Stimulated activated CD8-positive, alpha-beta memory T cell treated with anti-CD3 and anti-CD28 coated beads, Interleukin-12 subunit alpha, Interleukin-12 subunit beta, amount 100 ng/mL, for 4 hours (primary cell): ENCODE data around the gene TBX2.
"Not testable (repeated sequence)": the region's sequence is repeated elsewhere in the genome, so short reads cannot be mapped to it uniquely, and the experiment has no call there.

Experiments
- DNase-seq: peaks from one replicate; pipeline ENCODE4 v3.0.0-alpha.2; 2020; ENCODE audit warnings: low read depth

TBX2 gene

GRCh38 chr17:61431594-61432311 lies 32.1 kb downstream of the TBX2 start:
- no peak for DNase-seq

GRCh38 chr17:61436273-61436672 lies 36.6 kb downstream of the TBX2 start:
- DNase-seq, result no peak

- DNase-seq, result no peak
Observed at GRCh38 chr17:61436995-61437704, 37.5 kb downstream of the TBX2 start.

DNA sequence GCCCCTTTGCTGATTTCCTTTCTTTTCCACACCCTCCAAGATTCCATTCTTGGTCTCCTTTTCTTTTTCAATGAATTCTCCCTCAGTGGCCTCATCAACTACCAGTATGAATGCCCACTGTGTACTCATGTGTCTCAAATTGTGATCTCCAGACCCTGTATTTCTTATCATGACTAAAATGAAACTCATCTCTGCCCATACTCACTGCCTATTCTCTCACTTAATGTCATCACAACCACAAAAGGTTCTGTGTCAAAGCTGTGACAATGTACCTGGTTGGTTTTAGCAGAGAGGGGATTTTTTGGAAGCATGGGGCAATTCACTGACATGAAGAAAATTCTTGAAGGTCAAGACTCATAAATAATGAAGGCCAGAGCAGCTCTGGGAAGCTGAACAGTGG lies 41.1 kb downstream of the TBX2 start:
- DNase-seq, result no peak

DNA sequence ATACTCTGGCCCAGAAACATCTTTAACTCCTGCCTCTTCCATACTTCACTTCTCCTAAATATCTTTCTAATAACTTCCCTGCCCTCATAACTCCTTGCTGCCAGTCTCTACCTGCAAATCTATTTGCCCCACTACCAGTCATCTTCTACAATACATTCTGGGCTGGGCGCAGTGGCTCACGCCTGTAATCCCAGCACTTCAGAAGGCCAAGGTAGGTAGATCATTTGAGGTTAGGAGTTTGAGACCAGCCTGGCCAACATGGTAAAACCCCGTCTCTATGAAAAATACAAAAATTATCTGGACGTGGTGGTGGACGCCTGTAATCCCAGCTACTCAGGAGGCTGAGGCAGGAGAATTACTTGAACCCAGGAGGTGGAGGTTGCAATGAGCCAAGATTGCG lies 41.9 kb downstream of the TBX2 start:
- DNase-seq, result not testable (repeated sequence)

GRCh38 chr17:61442136-61442775 lies 42.6 kb downstream of the TBX2 start:
- no peak for DNase-seq

- DNase-seq, result no peak
Observed at GRCh38 chr17:61442878-61443474, 43.3 kb downstream of the TBX2 start.

- no peak for DNase-seq
Observed at GRCh38 chr17:61443475-61443882, 43.8 kb downstream of the TBX2 start.

GRCh38 chr17:61444075-61444474 lies 44.4 kb downstream of the TBX2 start:
- DNase-seq, result no peak

DNA sequence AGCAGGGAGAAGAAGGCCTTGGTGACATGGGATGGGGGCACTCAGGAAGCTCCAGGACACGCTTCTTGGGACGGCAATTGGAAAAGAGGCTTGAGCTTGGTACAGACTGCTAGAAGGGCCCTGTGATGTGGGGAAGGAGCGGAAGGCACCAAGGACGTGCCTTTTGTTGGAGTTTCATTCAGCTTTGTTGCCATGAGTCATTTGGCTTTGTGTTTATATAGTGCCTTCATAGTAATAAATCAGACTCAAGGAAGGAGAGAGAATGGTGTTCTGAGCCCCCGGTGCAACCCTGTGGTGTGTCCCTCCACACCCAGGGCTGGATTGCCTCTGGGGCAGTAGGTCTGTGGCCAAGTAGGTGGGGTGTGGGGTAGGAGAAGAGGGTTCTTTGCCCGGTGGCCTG lies 45.2 kb downstream of the TBX2 start:
- no peak for DNase-seq

DNA sequence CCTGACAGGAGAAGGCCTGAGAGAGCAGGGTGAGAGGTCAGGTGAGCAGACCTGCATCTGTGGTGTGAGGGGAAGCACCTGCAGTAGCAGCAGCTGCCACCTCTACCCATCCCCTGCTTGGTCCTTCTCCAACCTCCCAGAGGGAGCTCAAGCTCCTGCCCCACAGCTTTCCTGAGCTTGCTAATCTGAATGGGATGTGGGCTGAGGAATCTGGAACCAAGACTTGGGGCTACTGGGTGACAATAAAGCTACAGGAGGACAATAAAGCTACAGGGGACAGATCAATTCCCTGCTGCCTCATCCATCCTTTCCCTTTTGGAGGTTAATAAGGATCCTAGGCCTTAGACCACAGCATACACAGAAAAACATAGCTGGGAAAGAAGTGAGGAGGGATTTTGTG lies 47.7 kb downstream of the TBX2 start:
- DNase-seq, result no peak

- DNase-seq, result no peak
Observed at GRCh38 chr17:61448042-61448441, 48.4 kb downstream of the TBX2 start.

GRCh38 chr17:61449140-61449539 lies 49.5 kb downstream of the TBX2 start:
- DNase-seq, result not testable (repeated sequence)

DNA sequence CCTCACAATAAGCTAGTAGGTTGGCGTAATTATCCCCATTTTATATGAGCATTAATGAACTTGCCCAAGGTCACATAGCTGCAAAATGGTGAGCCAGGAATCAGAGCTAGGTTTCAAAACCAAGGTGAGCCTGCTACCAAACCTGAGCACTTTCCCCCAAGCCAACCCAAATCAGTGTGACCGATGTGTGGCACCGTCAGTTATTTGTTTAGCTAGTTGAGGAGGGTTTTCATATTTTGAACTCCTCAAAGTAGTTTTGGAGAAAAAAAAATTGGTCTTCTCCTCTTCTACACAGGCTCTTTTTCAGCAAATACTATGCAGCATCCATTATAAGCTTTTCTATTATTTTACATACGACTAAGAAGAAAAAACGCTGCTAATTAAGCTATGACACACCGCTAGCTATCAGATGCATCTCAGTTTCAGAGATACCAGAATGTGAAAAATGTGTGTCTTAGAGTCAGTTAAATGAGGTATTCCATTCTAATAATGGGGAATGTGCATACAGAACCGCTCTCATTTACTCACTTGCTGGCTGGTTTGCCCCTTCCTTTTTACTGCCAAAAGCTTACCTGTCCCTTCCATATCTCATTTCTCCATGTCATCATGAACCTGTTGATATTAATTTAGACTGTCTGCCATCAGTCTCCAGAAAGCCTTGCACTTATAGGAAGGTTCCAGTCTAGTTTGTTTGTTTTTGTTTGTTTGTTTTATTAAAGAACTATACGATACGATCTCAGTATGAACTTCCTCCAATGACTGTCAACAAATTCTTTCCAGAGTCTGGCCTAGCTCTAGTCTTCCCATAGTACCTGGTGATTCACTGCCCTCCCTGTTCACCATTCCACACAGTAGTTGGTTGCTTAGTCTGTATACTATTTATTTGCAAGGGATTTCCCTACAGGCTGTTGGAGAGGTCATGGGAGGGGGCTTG lies 50.3 kb downstream of the TBX2 start:
- DNase-seq, result no peak

- DNase-seq, result no peak
Observed at GRCh38 chr17:61450641-61451537, 51.2 kb downstream of the TBX2 start.

DNA sequence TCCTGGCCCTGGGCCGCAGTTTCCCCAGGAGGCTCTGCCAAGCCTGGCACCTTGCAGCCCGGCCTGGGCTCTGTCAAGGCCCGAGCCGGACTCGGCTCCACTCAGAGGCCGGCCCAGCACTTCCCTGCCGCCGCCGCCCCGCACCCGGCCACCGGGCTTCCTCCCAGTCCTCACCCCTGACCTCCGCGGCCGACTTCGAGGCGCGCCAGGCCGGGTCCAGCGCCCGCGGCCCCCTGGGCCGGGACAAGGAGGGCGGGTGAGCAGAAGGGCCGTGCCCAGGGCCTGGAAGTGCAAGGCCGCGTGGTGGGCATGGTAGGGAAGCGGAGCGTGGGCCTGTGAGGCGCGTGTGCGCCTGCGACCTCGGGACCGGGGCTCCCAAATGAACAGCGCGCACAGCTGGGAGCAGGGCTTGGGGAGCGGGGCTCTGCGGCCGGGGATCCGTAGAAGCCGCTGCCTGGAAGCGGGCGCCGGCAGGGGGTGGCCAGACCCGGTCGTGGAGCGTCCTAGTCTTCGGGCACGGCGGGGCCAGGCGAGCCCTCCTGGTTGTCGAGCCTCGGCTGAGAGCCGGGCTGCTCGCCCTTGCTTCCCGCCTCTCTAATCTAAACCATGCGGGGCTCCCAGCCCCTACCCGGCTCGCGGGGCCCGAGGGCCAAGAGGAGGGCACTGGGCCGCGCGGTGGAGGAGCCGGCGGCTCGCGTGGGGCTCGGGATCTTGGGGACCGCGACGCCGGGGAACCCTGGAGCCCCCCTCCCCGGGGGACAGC lies 52.1 kb downstream of the TBX2 start:
- no peak for DNase-seq

DNA sequence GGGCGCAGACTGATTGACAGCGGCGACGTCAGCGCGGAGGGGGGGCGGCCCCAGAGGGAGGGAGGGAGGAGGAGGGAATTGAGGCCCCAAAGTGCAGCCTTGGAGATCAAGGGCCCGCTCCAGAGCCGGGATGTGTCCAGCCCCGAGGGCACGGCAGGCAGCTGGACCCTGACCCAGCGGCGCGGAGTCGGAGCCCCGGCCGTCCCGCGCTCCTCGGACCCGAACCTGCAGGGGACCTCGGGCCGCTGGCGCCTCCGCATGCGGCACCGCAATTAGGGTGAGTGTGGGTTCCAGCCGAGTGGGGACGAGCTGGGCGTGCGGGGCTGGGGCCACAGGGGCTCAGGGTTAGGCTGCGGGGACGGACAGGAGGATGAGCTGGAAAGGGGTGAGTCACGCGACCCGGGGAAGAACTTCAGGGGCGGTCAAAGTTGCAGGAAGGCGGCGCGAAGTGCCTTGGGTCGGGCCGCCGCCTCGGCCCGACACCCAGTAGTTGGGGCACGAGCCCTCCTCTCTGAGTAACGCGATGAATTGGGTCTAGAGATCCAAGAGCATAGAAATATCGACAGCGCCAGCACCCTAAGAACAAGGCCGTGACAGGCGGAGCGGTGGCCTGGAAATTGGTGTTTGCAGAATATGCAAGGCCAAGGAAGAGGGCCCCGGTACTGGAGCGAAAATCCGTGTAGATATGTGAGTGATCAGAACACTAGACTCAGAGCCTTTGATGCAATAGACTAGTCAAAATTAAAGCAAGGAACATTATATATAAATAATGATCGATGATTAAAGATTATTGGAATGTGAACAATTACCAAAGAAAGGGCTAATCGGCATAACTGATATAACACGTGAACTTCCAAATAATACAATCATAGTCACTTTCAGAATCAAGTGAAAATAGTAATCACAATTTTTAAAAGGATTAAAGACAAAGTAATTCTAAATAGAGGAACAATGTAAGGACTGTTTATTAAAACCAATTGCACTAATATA lies 53.0 kb downstream of the TBX2 start, which contains the start of gene TBX4:
TSS of gene TBX4 (plus strand) at position 122 of the 990 bp plus-strand sequence. CDS start 4,069 bp downstream, outside the sequence.
- DNase-seq, result no peak

- DNase-seq, result no peak
Observed at GRCh38 chr17:61453566-61454380, 54.1 kb downstream of the TBX2 start.
